A673 (cell line): ENCODE measurements around the gene MBD5. TPM values are rescaled to one million over a fixed set of nuclear protein-coding genes. Genes with fewer than 3 reads are reported as not detected.

Experiments
- BruUV-seq: library from RNA; stranded (reverse); fragments of 400-500 nt; replicated peaks from 2 replicates; lab custom pipeline; 2021; lab: Mats Ljungman, UMichigan
- CTCF ChIA-PET: fragments of 300-600 bp; sonication (Branson Sonifier 250); formaldehyde crosslinking; loops from one replicate; lab custom pipeline; 2022; ENCODE audit warnings: antibody characterized with exemption; lab: Charles Lee
- POLR2A ChIA-PET: fragments of 300-600 bp; sonication (Branson Sonifier 250); formaldehyde crosslinking; loops from one replicate; lab custom pipeline; 2022; ENCODE audit warnings: antibody characterized with exemption; ENCODE audit not compliant: low non-redundant PET; lab: Charles Lee
- DNase-seq: peaks from one replicate; pipeline ENCODE4 v3.0.0-alpha.2; 2015; ENCODE audit warnings: low spot score
- H3K27ac ChIP-seq: fragments of 200-600 bp; sonication (generic); 2 replicates; pipeline ENCODE4 v1.5.1; 2016; ENCODE audit warnings: mixed run types, low read depth, mild to moderate bottlenecking, mixed read lengths, antibody characterized with exemption, low read length; ENCODE audit not compliant: poor library complexity, severe bottlenecking
- H3K27me3 ChIP-seq: fragments of 200-600 bp; sonication (generic); replicated peaks from 2 replicates; pipeline ENCODE4 v1.6.1; 2017; ENCODE audit warnings: mixed run types, low read depth, mild to moderate bottlenecking, mixed read lengths, antibody characterized with exemption, low read length; ENCODE audit not compliant: insufficient read depth, poor library complexity
- H3K36me3 ChIP-seq: fragments of 200-600 bp; sonication (generic); 2 replicates; pipeline ENCODE4 v1.6.1; 2016; ENCODE audit warnings: mixed run types, mild to moderate bottlenecking, mixed read lengths, antibody characterized with exemption, low read length; ENCODE audit not compliant: insufficient read depth, poor library complexity, severe bottlenecking
- H3K4me1 ChIP-seq: fragments of 200-600 bp; sonication (generic); 2 replicates; pipeline ENCODE4 v1.6.1; 2017; ENCODE audit warnings: mixed run types, mild to moderate bottlenecking, mixed read lengths, antibody characterized with exemption, low read length; ENCODE audit not compliant: insufficient read depth, poor library complexity, severe bottlenecking
- H3K4me3 ChIP-seq: fragments of 200-600 bp; sonication (generic); 2 replicates; pipeline ENCODE4 v1.5.1; 2016; ENCODE audit warnings: low read depth, mixed run types, mild to moderate bottlenecking, mixed read lengths, low read length; ENCODE audit not compliant: poor library complexity, severe bottlenecking
- H3K9me3 ChIP-seq: fragments of 200-600 bp; sonication (generic); 2 replicates; pipeline ENCODE4 v1.6.1; 2016; ENCODE audit warnings: mixed run types, low read depth, mild to moderate bottlenecking, mixed read lengths, antibody characterized with exemption, low read length; ENCODE audit not compliant: poor library complexity, severe bottlenecking
- EZH2 ChIP-seq: fragments of 200-600 bp; sonication (generic); IDR thresholded peaks from 2 replicates; pipeline ENCODE4 v1.6.1; 2017; ENCODE audit warnings: borderline replicate concordance, low read depth, mild to moderate bottlenecking, mixed read lengths, antibody characterized with exemption, low read length; ENCODE audit not compliant: poor library complexity, severe bottlenecking
- intact Hi-C: fragments of 100-400 bp; cut with micrococcal nuclease; formaldehyde crosslinking; loops from one replicate; pipeline ENCODE4 v1.10.0; 2022; ENCODE audit not compliant: unreplicated experiment
- total RNA-seq: library from RNA; stranded (reverse); gene quantifications from 2 replicates; pipeline ENCODE4 v1.2.3, GENCODE V29; 2021
- TF ChIP-seq, protein P1 (sequence below): fragments of 300-800, 200-600 bp; sonication (generic); conservative IDR thresholded peaks from 2 replicates; pipeline ENCODE4 v1.5.1; 2017; ENCODE audit warnings: low read depth, mild to moderate bottlenecking, antibody characterized with exemption, low read length, moderate library complexity, mixed read lengths

Gene MBD5
- total RNA-seq, 1 experiment from 2014 or later = 32.4 TPM

DNA sequence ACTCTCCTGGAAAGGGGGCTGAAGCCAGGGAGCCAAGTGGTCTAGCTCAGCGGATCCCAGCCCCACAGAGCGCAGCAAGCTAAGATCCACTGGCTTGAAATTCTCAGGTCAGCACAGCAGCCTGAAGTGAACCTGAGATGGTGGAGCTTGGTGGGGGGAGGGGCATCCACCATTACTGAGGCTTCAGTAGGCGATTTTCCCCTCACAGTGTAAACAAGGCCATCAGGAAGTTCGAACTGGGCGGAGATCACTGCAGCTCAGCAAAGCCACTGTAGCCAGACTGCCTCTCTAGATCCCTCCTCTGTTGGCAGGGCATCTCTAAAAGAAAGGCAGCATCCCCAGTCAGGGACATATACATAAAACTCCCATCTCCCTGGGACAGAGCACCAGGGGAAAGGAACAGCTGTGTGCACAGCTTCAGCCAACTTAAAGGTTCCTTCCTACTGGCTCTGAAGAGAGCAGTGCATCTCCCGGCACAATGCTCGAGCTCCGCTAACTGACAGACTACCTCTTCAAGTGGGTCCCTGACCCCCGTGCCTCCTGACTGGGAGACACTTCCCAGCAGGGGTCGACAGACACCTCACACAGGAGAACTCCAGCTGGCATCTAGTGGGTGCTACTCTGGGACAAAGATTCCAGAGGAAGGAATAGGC is 341.4 kb downstream of the MBD5 start:
- TF ChIP-seq, protein P1, sequence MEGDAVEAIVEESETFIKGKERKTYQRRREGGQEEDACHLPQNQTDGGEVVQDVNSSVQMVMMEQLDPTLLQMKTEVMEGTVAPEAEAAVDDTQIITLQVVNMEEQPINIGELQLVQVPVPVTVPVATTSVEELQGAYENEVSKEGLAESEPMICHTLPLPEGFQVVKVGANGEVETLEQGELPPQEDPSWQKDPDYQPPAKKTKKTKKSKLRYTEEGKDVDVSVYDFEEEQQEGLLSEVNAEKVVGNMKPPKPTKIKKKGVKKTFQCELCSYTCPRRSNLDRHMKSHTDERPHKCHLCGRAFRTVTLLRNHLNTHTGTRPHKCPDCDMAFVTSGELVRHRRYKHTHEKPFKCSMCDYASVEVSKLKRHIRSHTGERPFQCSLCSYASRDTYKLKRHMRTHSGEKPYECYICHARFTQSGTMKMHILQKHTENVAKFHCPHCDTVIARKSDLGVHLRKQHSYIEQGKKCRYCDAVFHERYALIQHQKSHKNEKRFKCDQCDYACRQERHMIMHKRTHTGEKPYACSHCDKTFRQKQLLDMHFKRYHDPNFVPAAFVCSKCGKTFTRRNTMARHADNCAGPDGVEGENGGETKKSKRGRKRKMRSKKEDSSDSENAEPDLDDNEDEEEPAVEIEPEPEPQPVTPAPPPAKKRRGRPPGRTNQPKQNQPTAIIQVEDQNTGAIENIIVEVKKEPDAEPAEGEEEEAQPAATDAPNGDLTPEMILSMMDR = no peak
- TF ChIP-seq EZH2 = no peak

DNA sequence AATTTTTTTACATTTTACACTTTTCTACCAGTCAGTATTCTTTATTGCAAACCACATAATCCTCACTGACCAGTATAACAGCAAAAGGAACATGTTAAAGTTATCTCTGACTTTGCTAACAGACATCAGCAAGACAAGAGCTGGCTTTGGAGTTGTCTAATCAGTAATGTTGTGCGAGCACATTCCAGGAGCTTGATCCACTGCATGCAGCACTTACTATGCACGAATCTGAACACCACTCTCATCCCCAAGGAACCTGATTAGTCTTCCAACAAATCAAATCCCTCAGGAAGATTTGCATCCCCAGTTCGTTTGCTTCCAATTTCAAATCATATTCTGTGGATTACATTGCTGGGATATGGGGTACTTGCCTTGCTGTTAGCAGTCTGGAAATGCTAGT is 354.3 kb downstream of the MBD5 start:
- ChIA-PET CTCF (no interaction called here), POLR2A (no interaction called here)
- BruUV-seq = no TSS peak
- Histone ChIP-seq H3K36me3 (no peaks in the 10 kb centered on the region), H3K9me3 (no peaks in the 10 kb centered on the region), H3K27ac (no peak overlapping the region), H3K4me3 (no peak overlapping the region), H3K27me3 (no peaks in the 10 kb centered on the region), H3K4me1 (no peaks in the 10 kb centered on the region)
- TF ChIP-seq, protein P1 = no peak
- no peak for TF ChIP-seq EZH2
- intact Hi-C loops = no loop called here
- no peak for DNase-seq

More for the DNA sequence above, 341.4 kb downstream of the MBD5 start:
- CTCF ChIA-PET = no interaction called here
- POLR2A ChIA-PET = no interaction called here
- Histone ChIP-seq H3K9me3 (no peaks in the 10 kb centered on the region), H3K4me3 (no peak overlapping the region), H3K27ac (no peak overlapping the region), H3K27me3 (no peaks in the 10 kb centered on the region), H3K36me3 (no peaks in the 10 kb centered on the region), H3K4me1 (no peaks in the 10 kb centered on the region)
- intact Hi-C loops = no loop called here
- DNase-seq = no peak
- no TSS peak for BruUV-seq

DNA sequence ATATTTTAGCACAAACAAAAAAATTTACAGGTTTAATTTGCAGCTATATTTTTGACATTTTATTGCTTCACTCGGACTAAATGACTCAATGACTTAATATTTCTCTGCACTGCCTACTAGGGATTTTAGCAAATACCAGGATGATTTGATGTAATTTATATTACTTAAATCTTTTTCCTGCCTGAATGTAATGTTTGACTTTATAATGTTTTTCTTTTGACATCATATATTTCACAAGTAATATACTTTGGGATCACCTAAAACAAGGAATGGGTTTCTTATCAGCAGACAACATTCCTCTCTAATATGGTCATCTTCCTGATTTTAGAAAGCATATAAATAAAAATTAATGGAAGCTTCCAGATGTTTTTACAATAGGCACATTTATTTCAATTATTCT is 370.4 kb downstream of the MBD5 start:
- ChIA-PET CTCF (no interaction called here), POLR2A (no interaction called here)
- H3K27ac ChIP-seq = no peak overlapping the region
- H3K4me3 ChIP-seq = no peak overlapping the region
- TF ChIP-seq EZH2 = no peak
- TF ChIP-seq, protein P1 = no peak
- H3K4me1 ChIP-seq = no peaks in the 10 kb centered on the region
- no TSS peak for BruUV-seq
- intact Hi-C loops = no loop called here
- H3K27me3 ChIP-seq = no peaks in the 10 kb centered on the region
- no peaks in the 10 kb centered on the region for H3K9me3 ChIP-seq
- no peaks in the 10 kb centered on the region for H3K36me3 ChIP-seq
- no peak for DNase-seq
